Stimulated activated CD4-positive, alpha-beta T cell treated with anti-CD3 and anti-CD28 coated beads, Interleukin-1b, Interleukin-23, amount 100 ng/mL, for 4 hours (primary cell): ENCODE results near the gene CD80.

ENCODE experiments used
- DNase-seq, 2 donors: peaks; one replicate each; pipeline ENCODE4 v3.0.0-alpha.2; 2020; ENCODE audit warnings: low read depth in 2 of 2

Gene CD80

GRCh38 chr3:119547227-119547626 lies 12.2 kb downstream of the CD80 start:
- DNase-seq: no peak

- DNase-seq: no peak
These were observed 16.3 kb downstream of the CD80 start for GRCh38 chr3:119543147-119543546.

GRCh38 chr3:119542168-119542767 lies 17.1 kb downstream of the CD80 start:
- DNase-seq: no peak

GRCh38 chr3:119541547-119541946 lies 17.9 kb downstream of the CD80 start:
- no peak for DNase-seq

- DNase-seq: no peak
These were observed 20.6 kb downstream of the CD80 start for GRCh38 chr3:119538772-119539171.

DNA sequence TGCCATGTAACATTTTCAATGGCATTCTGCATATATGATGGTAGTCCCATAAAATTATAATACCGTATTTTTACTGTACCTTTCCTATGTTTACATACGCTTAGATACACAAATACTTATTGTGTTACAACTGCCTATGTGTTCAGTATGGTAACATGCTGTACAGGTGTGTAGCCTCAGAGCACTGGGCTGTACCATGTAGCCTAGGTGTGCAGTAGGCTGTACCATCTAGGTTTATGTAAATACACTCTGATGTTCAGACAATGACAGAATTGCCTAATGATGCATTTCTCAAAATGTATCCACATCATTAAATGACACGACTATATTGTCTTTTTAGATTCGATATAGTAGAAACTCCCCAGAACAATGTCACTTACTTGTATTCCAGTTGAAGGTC lies 22.7 kb downstream of the CD80 start:
- no peak for DNase-seq

GRCh38 chr3:119534296-119534695 lies 25.1 kb downstream of the CD80 start:
- DNase-seq: no peak

DNA sequence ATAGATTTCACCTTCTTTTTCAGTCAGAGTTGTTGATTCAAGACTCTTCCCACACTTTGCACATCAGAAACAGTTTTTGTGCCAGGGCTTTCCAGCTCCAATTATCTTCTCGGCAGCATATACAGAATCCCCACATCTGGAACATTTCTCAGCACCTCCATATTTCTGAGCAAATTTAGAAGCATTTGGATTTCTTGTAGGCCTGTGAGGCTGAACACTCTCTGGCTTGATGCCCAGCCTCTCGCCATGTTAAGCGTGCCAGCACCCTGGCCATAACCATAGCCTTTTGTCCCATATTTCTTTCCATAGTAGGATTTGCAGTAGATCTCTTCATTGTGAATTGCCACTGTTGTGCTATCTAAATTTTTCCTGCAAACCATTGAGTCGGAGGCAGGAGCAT lies 28.3 kb downstream of the CD80 start:
- DNase-seq: no peak

GRCh38 chr3:119530456-119530855 lies 29.0 kb downstream of the CD80 start:
- DNase-seq: no peak

- DNase-seq: no peak
These were observed 29.5 kb downstream of the CD80 start for GRCh38 chr3:119529883-119530282.

GRCh38 chr3:119527714-119528113 lies 31.7 kb downstream of the CD80 start:
- no peak for DNase-seq

DNA sequence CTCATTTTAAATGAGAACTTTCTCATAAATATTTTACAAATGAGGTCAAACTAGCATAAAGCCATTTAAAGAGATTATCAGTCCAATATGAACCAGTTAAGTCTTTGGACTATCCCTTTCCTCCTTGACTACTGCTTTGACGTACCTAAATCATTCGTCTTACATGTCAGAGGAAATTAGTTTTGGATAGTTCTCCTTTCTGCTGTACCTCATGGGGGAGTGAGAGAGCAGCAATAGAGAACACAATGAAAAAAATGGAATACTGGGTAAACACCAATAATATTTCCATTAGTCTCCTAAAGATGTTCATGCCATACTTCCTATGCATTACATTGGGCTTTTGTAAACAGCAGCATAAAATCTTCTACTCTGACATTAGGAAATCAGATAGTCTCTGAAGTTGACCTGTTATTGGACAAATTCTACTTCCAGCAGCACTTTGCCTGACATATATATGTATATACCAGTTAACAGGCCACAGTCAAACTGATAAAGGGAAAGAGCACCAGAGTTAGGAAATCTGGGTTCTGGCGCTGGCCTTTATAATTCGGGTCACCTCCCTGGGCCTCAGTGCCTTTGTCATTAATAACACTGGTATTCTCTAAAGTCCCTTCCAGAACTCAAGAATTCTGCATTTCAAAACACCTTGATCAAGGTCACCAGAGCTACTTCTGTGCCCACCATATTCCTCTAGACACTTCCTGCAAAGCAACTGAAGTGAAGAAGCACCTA lies 34.3 kb downstream of the CD80 start:
- DNase-seq: no peak

- DNase-seq: no peak
These were observed 41.4 kb downstream of the CD80 start for GRCh38 chr3:119518026-119518425.

DNA sequence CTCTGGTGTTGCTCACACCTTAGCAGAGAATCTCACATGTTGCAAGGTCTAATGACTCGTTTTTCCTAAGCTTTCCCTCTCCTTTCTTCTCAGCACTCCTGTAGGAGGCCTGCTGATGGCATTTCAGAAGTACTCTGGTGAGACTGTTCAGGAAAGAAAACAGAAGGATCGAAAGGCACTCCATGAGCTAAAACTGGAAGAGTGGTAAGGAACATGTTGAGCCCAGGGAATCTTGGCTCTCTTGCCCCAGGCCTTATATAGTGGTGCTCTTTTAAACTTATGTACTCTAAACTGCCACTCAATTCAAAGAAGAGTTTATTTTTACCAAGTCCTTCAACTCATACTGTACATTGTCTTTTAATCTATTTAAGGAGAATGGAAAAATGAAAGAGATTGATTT lies 42.3 kb downstream of the CD80 start:
- no peak for DNase-seq

DNA sequence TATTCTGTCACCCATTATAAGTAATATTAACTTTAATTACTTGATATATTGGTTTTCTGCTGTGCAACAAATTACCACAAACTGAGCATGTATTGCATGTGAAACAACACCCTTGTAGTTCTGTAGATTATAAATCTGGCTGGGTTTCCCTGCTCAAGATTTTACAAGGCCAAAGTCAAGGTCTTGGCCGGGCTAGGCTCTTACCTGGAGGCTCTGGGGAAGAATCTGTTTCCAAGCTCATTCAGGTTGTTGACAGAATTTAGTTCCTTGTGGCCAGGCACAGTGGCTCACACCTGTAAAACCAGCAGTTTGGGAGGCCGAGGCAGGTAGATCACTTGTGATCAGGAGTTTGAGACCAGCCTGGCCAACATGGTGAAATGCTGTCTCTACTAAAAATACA lies 44.8 kb downstream of the CD80 start:
- no peak for DNase-seq

- no peak for DNase-seq
These were observed 48.7 kb downstream of the CD80 start for GRCh38 chr3:119510690-119511089.

DNA sequence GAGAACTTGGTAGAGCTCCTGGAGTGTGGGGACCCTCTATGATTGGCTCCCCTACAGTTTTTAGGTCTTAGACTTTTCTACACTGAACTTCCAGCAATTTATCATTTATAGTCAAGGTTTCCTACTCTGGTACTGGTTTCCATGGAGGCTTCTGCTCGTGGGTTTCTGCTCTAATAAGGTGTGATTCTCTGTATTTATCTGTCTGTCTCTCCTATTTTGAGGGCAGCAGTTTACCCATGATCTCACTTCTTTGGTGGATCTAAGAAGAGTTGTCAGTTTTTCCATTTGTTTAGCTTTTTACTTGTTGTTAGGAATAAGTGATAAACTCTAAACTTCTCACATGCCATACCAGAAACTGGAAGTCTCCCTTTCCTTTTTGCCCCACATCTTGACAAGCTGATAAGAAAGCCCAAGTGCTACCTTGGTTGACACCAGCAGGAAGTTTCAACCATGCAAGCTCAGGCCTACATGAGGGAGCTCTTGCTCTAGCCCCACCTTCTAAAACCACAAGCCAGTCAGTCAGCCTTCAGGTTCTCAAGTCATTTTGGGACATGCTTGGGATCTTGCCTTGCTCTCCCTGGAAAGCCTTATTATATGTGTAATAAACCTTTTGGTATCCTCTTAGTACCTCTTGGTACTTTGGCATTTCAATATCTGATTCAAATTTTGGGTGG lies 51.1 kb downstream of the CD80 start:
- no peak for DNase-seq

DNA sequence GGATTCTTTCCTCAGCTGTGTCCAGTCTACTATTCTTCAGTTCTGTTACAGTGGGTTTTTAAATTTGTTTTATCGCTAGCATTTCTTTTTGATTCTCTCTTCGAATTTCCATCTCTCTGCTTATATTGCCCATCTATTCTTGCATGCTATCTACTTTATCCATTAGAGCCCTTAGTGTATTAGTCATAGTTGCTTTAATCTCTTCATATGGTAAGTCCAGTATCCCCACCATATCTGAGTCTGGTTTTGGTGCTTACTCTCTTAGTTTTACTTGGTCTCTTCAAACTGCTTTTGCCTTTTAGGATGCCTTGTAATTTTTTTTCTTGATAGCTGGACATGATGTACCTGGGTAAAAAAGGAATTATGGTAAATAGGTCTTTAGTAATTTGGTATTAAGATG lies 52.0 kb downstream of the CD80 start:
- DNase-seq: no peak

GRCh38 chr3:119506631-119507030 lies 52.8 kb downstream of the CD80 start:
- no peak for DNase-seq

- DNase-seq: no peak
These were observed 58.5 kb downstream of the CD80 start for GRCh38 chr3:119500901-119501300.

DNA sequence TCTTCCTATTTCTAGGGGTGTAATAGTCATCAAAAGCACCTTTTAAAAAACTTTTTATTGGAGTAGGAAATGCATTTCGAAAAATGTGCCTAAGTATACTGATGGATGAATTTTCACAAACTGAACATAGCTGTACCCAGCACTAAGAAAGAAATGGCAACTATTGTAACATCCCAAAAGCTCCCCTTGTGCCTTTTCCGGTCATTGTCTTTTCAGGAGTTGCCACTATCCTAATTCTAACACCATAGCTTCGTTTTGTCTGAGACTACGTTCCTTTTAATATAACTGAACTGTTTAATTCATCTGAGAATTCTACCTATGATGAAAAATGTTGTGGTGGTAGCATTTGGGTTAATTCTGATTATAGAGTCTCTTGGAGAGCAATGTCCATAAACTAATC lies 59.1 kb downstream of the CD80 start:
- no peak for DNase-seq

GRCh38 chr3:119498186-119499011 lies 61.0 kb downstream of the CD80 start, which contains the start of gene TIMMDC1:
Gene TIMMDC1 (plus strand): TSS chr3:119498547. CDS start chr3:119498734, 187 bp downstream.
- peak; percentile 95 to 96 for DNase-seq
